ENCODE measurements around the gene AGTPBP1.

- no peak for TF ChIP-seq CTCF (IDR thresholded peaks at IDR 0.05)
- TF ChIP-seq EP300 (IDR thresholded peaks at IDR 0.05), result no peak
- no peak for TF ChIP-seq POLR2A (IDR thresholded peaks at IDR 0.05)
Measured at GRCh38 chr9:85605905-85606304, 135.8 kb downstream of the AGTPBP1 start.
